ENCODE measurements around the gene LMX1B. TPM values are rescaled to one million over a fixed set of nuclear protein-coding genes. Genes with fewer than 3 reads are reported as not detected.

Gene LMX1B
- total RNA-seq, 1 experiment from 2014 or later: 2.6 TPM

GRCh38 chr9:126719618-126720031 lies 105.9 kb downstream of the LMX1B start:
- no peaks in the 10 kb centered on the region; the same call in 1 of the 2 replicates for H3K27me3 ChIP-seq (ENCODE audit: control insufficient read depth, insufficient read depth, low read length)
- H3K4me1 ChIP-seq (ENCODE audit: control insufficient read depth, insufficient read depth, low read length): no peaks in the 10 kb centered on the region
- no peaks in the 10 kb centered on the region for H3K36me3 ChIP-seq (ENCODE audit: control insufficient read depth, insufficient read depth, low read length)
- no peak overlapping the region for H3K4me3 ChIP-seq (ENCODE audit: low read depth in 2 of 2, low read length in 2 of 2)
- DNase-seq (ENCODE audit: low read depth, low spot score) (no peak), ATAC-seq (no peak)
- intact Hi-C loops (cut with micrococcal nuclease; ENCODE audit: unreplicated experiment): no loop called here
- in situ Hi-C loops (cut with HindIII; ENCODE audit: low pct_unique_long_range_greater_than_20kb, low sequenced_read_pairs): no loop called here
- no peaks in the 10 kb centered on the region for H3K9me3 ChIP-seq (ENCODE audit: control insufficient read depth, insufficient read depth, low read depth, low read length)
- CTCF ChIA-PET: no interaction called here
- TF ChIP-seq SIN3A (IDR thresholded peaks at IDR 0.05; ENCODE audit: borderline replicate concordance, insufficient read depth, low read depth, low read length): no peak
- no peak for TF ChIP-seq POLR2AphosphoS5 (IDR thresholded peaks at IDR 0.05; ENCODE audit: low read depth, low read length)
- no peak for TF ChIP-seq TCF7L2 (IDR thresholded peaks at IDR 0.05; ENCODE audit: low read depth, low read length)
- no peak for TF ChIP-seq CTCF (IDR thresholded peaks at IDR 0.05)
- no peak for TF ChIP-seq REST (IDR thresholded peaks at IDR 0.05; ENCODE audit: insufficient read depth in 1 of 2, low read depth in 2 of 2, low read length in 1 of 2)
- POLR2A ChIA-PET: no interaction called here
- BruUV-seq (replicated peaks): no TSS peak
- no peak overlapping the region for H3K27ac ChIP-seq (ENCODE audit: low read length)

GRCh38 chr9:126720036-126720435 lies 106.3 kb downstream of the LMX1B start:
- TF ChIP-seq CTCF (IDR thresholded peaks at IDR 0.05) (no peak), TCF7L2 (IDR thresholded peaks at IDR 0.05; ENCODE audit: low read depth, low read length) (no peak), POLR2AphosphoS5 (IDR thresholded peaks at IDR 0.05; ENCODE audit: low read depth, low read length) (no peak), SIN3A (IDR thresholded peaks at IDR 0.05; ENCODE audit: borderline replicate concordance, insufficient read depth, low read depth, low read length) (no peak), REST (IDR thresholded peaks at IDR 0.05; ENCODE audit: insufficient read depth in 1 of 2, low read depth in 2 of 2, low read length in 1 of 2) (no peak)
- ATAC-seq (no peak), DNase-seq (ENCODE audit: low read depth, low spot score) (no peak)
- ChIA-PET CTCF (no interaction called here), POLR2A (no interaction called here)
- Histone ChIP-seq H3K27ac (ENCODE audit: low read length) (no peak overlapping the region), H3K36me3 (ENCODE audit: control insufficient read depth, insufficient read depth, low read length) (no peaks in the 10 kb centered on the region), H3K4me1 (ENCODE audit: control insufficient read depth, insufficient read depth, low read length) (no peaks in the 10 kb centered on the region), H3K4me3 (ENCODE audit: low read depth in 2 of 2, low read length in 2 of 2) (no peak overlapping the region), H3K9me3 (ENCODE audit: control insufficient read depth, insufficient read depth, low read depth, low read length) (no peaks in the 10 kb centered on the region), H3K27me3 (ENCODE audit: control insufficient read depth, insufficient read depth, low read length) (no peaks in the 10 kb centered on the region)
- BruUV-seq (replicated peaks): no TSS peak
- in situ Hi-C loops (cut with HindIII; ENCODE audit: low pct_unique_long_range_greater_than_20kb, low sequenced_read_pairs): no loop called here
- intact Hi-C loops (cut with micrococcal nuclease; ENCODE audit: unreplicated experiment): no loop called here
